IPS-20b (cell line): ENCODE results near the gene EPHA1.
"Not testable (repeated sequence)": the region's sequence is repeated elsewhere in the genome, so short reads cannot be mapped to it uniquely, and the experiment has no call there.

Experiments
- H3K27ac ChIP-seq: one replicate; pipeline ENCODE4 v1.5.1; 2013; ENCODE audit warnings: low read length
- H3K27me3 ChIP-seq: 2 replicates; pipeline ENCODE4 v1.6.1; 2013; ENCODE audit warnings: mild to moderate bottlenecking, low read length, inconsistent platforms; ENCODE audit not compliant: insufficient read depth
- H3K36me3 ChIP-seq: 2 replicates; pipeline ENCODE4 v1.6.1; 2013; ENCODE audit warnings: low read depth, mild to moderate bottlenecking, inconsistent platforms, low read length, moderate library complexity; ENCODE audit not compliant: insufficient read depth
- H3K4me1 ChIP-seq: 2 replicates; pipeline ENCODE4 v1.6.1; 2013; ENCODE audit warnings: mild to moderate bottlenecking, control low read depth, inconsistent platforms, low read length, moderate library complexity; ENCODE audit not compliant: insufficient read depth
- H3K4me3 ChIP-seq: 2 replicates; pipeline ENCODE4 v1.5.1; 2013; ENCODE audit warnings: mild to moderate bottlenecking, low read length, inconsistent platforms
- H3K9ac ChIP-seq: 2 replicates; pipeline ENCODE4 v1.6.1; 2013; ENCODE audit warnings: low read depth, mild to moderate bottlenecking, inconsistent platforms, low read length, moderate library complexity
- H3K9me3 ChIP-seq: 2 replicates; pipeline ENCODE4 v1.6.1; 2013; ENCODE audit warnings: mild to moderate bottlenecking, low read depth, low read length, inconsistent platforms; ENCODE audit not compliant: insufficient read depth

Gene EPHA1

DNA sequence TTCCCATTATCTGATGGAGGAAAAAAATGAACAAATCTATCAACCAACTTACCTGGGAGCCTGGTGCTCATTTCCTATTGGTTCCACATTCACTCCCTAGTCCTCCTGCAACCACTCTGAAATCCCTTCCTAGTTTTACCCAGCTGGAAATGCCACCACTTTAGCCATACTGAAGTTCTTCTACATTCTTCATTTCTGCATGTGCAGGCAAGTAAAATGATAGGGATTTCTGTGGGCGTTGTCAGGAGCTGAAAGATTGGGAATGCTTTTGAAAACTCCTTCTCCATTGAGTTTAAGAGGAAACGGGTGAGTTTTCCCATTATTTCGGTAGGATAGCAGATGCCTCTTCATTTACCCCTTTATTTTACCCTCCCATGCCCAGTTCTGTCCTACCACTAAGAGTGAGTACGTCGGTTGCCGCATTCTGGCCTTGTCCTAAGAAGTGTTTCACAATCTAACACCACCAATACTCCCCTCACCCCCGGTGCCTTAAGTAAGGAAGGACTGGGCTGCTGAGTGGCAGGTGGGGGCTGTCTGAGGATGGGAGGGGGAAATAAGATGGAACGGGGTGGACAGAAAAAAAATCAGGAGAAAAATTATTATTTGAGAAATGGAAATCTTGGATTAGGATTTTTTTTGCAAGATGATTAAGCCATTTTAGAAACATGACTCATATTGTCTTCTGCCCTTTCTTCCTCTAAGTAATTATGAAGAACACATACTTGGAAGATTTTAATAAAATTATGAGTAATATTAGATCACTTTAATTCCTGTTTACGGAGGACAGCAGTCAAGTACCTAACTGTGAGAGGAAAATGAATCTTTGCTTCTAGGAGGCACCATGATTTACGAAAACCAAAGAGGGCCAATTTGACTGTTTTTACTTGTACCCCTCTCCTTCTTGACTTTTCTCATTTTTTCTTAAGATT lies 21.4 kb upstream of the EPHA1 start:
- H3K27me3 ChIP-seq, result no peaks in the 10 kb centered on the region
- no peaks in the 10 kb centered on the region for H3K36me3 ChIP-seq
- no peak overlapping the region for H3K27ac ChIP-seq
- no peaks in the 10 kb centered on the region for H3K9me3 ChIP-seq
- H3K4me3 ChIP-seq, result no peak overlapping the region
- H3K9ac ChIP-seq, result no peak overlapping the region
- H3K4me1 ChIP-seq, result no peaks in the 10 kb centered on the region

DNA sequence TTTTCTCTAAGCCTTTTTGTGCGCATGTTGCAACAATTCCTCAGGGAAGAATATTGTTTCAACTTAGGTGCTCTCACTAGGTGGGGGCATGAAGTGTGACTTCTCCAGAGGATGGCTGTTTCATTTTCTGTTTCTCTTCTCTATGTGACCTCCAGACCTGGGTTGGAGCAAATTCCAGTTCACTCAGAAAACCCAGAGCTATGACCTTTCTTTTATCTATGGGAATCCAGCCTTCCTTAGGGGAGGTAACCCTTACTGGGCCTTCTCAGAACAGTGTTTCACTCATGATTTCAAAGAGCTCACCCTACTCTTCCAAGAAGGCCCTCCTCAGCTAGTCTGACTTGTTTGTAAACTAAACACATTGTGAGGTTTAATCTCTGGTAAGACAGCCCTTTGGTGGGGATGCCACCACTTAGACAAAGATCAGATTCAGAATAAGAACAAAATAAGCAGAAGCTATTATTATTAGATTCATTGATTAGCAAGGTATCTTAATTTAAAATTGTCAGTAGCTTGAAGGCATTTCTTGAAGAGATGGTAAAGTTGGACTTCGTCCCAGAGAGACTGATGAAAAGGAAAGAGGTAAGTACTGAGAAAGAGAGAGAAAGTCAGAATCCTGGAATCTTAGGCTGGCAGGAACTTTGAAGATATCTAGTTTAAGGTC lies 18.0 kb upstream of the EPHA1 start:
- Histone ChIP-seq H3K4me3 (no peak overlapping the region), H3K9ac (no peak overlapping the region), H3K9me3 (no peaks in the 10 kb centered on the region), H3K27me3 (no peaks in the 10 kb centered on the region), H3K4me1 (no peaks in the 10 kb centered on the region), H3K27ac (no peak overlapping the region), H3K36me3 (no peaks in the 10 kb centered on the region)

DNA sequence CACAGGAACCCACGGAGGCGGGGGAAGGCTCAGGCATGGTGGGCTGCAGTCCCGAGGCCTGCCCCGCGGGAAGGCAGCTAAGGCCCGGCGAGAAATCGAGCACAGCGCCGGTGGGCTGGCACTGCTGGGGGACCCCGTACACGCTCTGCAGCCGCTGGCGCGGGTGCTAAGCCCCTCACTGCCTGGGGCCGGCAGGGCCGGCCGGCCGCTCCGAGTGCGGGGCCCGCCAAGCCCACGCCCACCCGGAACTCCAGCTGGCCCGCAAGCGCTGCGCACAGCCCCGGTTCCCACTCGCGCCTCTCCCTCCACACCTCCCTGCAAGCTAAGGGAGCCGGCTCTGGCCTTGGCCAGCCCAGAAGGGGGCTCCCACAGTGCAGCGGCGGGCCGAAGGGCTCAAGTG lies 15.8 kb upstream of the EPHA1 start:
- H3K27me3 ChIP-seq, H3K36me3 ChIP-seq, H3K27ac ChIP-seq, H3K4me3 ChIP-seq, H3K9me3 ChIP-seq, H3K4me1 ChIP-seq, H3K9ac ChIP-seq: not testable (repeated sequence)

DNA sequence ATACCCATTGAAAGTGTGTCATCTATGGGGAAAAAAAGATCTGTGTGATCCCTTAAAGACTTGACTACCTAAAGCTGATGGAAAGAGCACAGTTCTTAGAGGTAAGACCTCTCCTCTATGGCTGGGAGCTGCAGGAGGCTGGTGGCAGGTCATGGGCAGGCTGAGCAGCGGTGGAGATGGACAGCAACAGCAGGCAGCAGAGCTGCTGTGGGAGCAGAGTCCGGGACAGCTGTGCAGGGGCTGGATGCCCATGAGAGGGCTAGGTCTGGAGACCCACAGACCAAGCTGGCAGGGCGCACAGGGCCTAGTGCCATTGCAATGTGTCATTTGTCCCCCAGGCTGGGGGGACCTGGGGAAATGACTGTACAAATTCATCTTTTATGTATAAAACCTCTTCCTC lies 13.4 kb upstream of the EPHA1 start:
- Histone ChIP-seq H3K9me3 (peaks cover 5% of the 10 kb centered on the region; the same call in 1 of the 2 replicates), H3K27me3 (no peaks in the 10 kb centered on the region), H3K36me3 (no peaks in the 10 kb centered on the region), H3K27ac (no peak overlapping the region), H3K4me1 (peaks cover 5% of the 10 kb centered on the region; the same call in 1 of the 2 replicates), H3K4me3 (no peak overlapping the region), H3K9ac (no peak overlapping the region)

DNA sequence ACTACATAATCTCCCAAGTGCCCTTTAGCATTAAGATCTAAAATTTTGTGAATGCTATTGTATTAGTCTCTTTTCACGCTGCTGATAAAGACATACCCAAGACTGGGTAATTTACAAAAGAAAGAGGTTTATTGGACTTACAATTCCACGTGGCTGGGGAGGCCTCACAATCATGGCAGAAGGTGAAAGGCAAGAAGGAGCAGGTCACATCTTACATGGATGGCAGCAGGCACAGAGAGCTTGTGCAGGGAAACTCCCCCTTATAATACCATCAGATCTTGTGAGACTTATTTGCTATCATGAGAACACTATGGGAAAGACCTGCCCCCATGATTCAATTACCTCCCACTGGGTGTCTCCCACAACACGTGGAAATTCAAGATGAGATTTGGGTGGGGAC lies 12.0 kb upstream of the EPHA1 start:
- H3K27ac ChIP-seq, H3K9ac ChIP-seq: not testable (repeated sequence)

DNA sequence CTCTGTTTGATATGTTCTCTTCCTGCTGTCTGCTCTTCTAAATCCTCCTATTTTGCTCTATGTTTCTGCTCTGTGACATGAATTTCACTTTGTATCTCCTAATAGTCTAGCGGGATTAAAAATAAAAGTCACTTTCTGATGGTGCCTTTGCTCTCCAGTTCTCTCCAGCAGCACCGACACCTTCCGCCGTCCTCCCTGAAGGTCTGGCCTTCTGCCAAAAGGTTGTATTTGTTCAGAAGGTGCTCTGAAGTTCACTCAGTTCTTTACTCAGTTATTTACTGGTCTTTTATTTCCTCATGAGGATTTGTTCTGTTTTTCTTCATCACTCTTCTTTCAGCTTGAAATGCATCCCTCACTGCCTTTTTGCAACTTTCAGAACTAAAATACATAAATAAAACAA lies 11.2 kb upstream of the EPHA1 start:
- Histone ChIP-seq H3K4me1 (peaks cover 11% of the 10 kb centered on the region; the same call in 1 of the 2 replicates), H3K4me3 (no peak overlapping the region), H3K27ac (no peak overlapping the region), H3K9ac (no peak overlapping the region), H3K27me3 (no peaks in the 10 kb centered on the region), H3K9me3 (peaks cover 5% of the 10 kb centered on the region; the same call in 1 of the 2 replicates), H3K36me3 (no peaks in the 10 kb centered on the region)

More for the DNA sequence above, 12.0 kb upstream of the EPHA1 start:
- H3K4me1 ChIP-seq, H3K36me3 ChIP-seq, H3K4me3 ChIP-seq, H3K27me3 ChIP-seq, H3K9me3 ChIP-seq: not testable (repeated sequence)

DNA sequence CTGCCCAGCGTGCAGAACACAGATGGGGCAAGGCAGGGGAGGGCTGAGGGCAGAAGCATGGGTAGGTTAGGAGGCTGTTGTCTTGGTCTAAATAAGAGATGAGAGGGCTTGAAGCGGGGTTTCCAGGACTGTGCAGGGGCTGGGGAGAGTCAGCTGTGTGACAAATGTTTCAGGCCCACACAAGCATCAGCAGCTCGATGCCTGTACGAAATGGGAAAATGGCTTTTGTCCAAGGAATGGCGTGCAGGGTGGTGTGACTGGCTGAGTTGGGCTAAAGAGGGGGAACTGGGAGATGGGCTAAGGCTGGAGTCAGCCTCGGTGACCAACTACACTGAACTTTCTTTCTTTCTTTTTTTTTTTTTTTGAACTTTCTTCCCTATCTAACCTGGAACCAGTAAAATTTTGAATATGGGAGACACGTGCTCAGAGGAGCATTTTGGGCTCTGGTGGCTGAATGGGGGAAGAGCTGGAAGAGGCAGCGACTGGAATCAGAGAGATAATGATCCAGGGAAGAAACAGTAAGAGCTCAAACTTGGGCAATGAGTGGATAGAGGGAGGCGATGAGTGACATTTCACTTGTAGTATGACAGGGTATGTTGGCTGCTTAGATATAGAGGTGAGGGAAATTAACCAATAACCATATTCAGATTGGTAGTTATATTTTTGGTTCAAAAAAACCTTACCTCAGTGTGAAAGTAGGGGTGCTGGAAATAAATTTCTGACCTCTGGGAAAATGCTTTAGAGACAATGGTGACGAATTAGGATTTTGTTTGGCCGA lies 10.2 kb upstream of the EPHA1 start:
- H3K9me3 ChIP-seq, result peaks cover 5% of the 10 kb centered on the region; the same call in 1 of the 2 replicates
- H3K9ac ChIP-seq, result no peak overlapping the region
- no peak overlapping the region for H3K4me3 ChIP-seq
- H3K4me1 ChIP-seq, result peaks cover 11% of the 10 kb centered on the region; the same call in 1 of the 2 replicates
- peak overlapping the region; percentile 39 for H3K27ac ChIP-seq
- no peaks in the 10 kb centered on the region for H3K27me3 ChIP-seq
- no peaks in the 10 kb centered on the region for H3K36me3 ChIP-seq

DNA sequence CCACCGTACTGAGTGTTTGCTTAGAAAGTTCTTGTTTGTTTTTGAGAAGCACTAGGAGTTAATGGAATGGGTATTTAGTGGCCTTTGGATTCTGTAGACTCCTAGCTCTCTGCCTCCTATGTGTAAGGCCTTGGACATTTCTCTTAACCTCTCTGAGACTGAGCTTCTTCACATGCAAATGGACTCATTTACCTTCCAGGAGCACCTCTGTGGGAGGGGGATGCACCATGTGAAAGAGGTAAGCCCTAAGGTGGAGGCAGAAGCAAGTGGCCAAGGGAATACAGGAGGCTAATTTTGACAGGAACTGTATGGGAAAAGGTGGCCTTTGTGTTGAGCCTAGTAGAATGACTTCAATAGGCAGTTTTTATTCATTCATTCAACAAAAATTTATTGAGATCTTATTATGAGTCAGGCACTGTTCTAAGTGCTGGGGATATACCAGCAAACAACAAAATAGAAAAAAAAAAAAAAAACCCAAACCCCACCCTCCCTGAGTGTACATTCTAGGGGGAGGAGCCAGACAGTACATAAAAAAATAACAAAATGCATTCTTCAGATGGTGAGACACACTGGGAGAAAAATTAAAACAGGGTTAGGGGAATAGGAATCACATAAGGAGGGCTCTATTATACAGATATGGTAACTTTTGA lies 9.2 kb upstream of the EPHA1 start:
- Histone ChIP-seq H3K9ac (no peak overlapping the region), H3K4me1 (peaks cover 19% of the 10 kb centered on the region; the same call in 1 of the 2 replicates), H3K4me3 (no peak overlapping the region), H3K9me3 (peaks cover 5% of the 10 kb centered on the region; the same call in 1 of the 2 replicates), H3K27me3 (no peaks in the 10 kb centered on the region), H3K27ac (peak overlapping the region; percentile 39), H3K36me3 (no peaks in the 10 kb centered on the region)

DNA sequence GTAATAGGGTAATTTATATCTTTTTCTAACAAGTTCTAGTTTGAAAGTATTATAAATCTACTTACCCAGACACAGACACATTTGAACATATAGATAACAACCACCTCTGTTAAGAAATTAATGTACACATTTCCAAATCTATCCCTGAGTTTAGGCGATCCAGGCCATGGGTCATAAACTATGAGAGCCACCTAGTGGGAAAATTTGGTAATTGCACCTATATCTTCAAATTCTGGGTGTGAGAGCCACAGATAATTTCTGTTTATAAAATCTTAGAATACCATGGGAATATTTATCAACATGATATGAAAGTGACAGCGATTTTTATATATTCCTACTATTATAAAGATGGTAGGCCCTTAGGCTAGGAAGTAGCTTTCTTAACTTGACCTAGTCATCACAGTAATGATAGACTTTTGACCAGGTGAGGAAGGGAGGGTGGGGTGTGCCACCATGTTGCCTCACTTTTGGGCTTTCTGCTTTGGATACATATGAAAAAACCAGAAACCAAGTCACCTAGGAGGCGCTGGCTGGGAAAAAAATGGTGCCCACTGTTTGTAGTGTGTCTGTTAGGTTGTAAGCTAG lies 8.0 kb upstream of the EPHA1 start:
- no peak overlapping the region for H3K27ac ChIP-seq
- H3K4me3 ChIP-seq, result no peak overlapping the region
- no peak overlapping the region for H3K9ac ChIP-seq
- peaks cover 31% of the 10 kb centered on the region for H3K4me1 ChIP-seq
- no peaks in the 10 kb centered on the region for H3K36me3 ChIP-seq
- peaks cover 5% of the 10 kb centered on the region; the same call in 1 of the 2 replicates for H3K9me3 ChIP-seq
- no peaks in the 10 kb centered on the region for H3K27me3 ChIP-seq

DNA sequence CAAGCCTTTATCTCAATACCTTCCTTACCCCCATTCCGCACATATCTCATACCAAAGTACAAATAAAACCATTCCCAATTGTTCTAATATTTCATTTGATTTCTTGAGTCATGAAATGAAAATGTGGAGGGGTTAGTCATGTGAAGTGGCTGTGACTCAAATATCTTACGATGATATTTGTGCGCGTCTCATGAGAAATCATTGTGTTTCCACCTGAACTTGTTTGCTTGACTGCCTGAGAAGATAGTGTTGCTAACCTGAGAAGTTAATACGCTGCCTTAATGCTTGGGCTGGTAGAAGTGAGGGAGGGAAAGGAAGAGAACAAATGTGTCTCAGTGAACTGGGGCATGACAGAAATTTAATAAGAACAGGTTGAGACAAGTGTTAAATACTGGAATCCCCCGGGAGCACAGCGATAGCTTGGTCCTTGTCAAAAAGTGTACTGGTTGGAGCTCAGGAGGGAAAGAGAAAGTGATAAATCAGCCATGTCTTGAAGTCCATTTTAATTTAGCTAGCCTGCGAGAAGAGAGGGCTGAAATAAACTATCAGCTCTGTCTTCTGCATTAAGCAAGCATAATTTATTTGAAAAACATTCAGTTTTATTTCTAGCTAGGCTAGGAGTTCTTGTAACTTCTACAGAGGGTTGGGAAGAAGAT lies 7.2 kb upstream of the EPHA1 start:
- Histone ChIP-seq H3K9me3 (peaks cover 5% of the 10 kb centered on the region; the same call in 1 of the 2 replicates), H3K27ac (no peak overlapping the region), H3K36me3 (no peaks in the 10 kb centered on the region), H3K9ac (no peak overlapping the region), H3K27me3 (no peaks in the 10 kb centered on the region), H3K4me1 (peaks cover 38% of the 10 kb centered on the region), H3K4me3 (no peak overlapping the region)
